Keratinocyte (primary cell): Measurements from ENCODE around the gene SEC31A. TPM values are rescaled to one million over a fixed set of nuclear protein-coding genes. Genes with fewer than 3 reads are reported as not detected.

Experiments used
- DNase-seq: peaks from one replicate; pipeline ENCODE4 v3.0.0-alpha.2; 2011; ENCODE audit warnings: low read depth, missing footprints, low spot score
- FAIRE-seq: peaks from 2 replicates; lab custom pipeline; 2011; peaks lifted over from hg19 to GRCh38; lab: Jason Lieb, UNC
- H2AFZ ChIP-seq: 2 replicates; pipeline ENCODE4 v1.6.0; 2012; ENCODE audit warnings: low read length, control low read depth, inconsistent platforms; ENCODE audit not compliant: control insufficient read depth
- H3K27ac ChIP-seq: 2 replicates; pipeline ENCODE4 v1.5.1; 2011; ENCODE audit warnings: low read length; ENCODE audit not compliant: control insufficient read depth, insufficient read depth
- H3K27me3 ChIP-seq: 3 replicates; pipeline ENCODE4 v1.6.0; 2011; ENCODE audit warnings: low read length; ENCODE audit not compliant: control insufficient read depth, insufficient read depth; ENCODE audit errors: extremely low read depth
- H3K36me3 ChIP-seq, 2 experiments: 2 replicates in 1 of 2; 3 replicates in 1 of 2; pipeline ENCODE4 v1.5.1; 2011; ENCODE audit warnings: low read length in 2 of 2, mild to moderate bottlenecking in 1 of 2; ENCODE audit not compliant: control insufficient read depth in 2 of 2, insufficient read depth in 2 of 2; ENCODE audit errors: extremely low read depth in 1 of 2
- H3K4me1 ChIP-seq: 3 replicates; pipeline ENCODE4 v1.5.1; 2011; ENCODE audit warnings: low read length; ENCODE audit not compliant: control insufficient read depth, insufficient read depth; ENCODE audit errors: extremely low read depth
- H3K4me2 ChIP-seq: 3 replicates; pipeline ENCODE4 v1.6.0; 2011; ENCODE audit warnings: low read depth, low read length; ENCODE audit not compliant: control insufficient read depth, insufficient read depth; ENCODE audit errors: extremely low read depth
- H3K4me3 ChIP-seq, 3 experiments: fragments of 200-600 bp in 1 of 3; sonication (generic) in 1 of 3; 2 replicates in 2 of 3; 3 replicates in 1 of 3; pipeline ENCODE4 v1.5.1; 2011 to 2016; ENCODE audit warnings: low read length in 3 of 3, mild to moderate bottlenecking in 3 of 3, control low read depth in 2 of 3, inconsistent platforms in 1 of 3, low read depth in 1 of 3, mixed read lengths in 1 of 3, mixed run types in 1 of 3, moderate library complexity in 1 of 3; ENCODE audit not compliant: control insufficient read depth in 2 of 3, insufficient read depth in 2 of 3; ENCODE audit errors: extremely low read depth in 1 of 3
- H3K79me2 ChIP-seq: 2 replicates; pipeline ENCODE4 v1.6.0; 2012; ENCODE audit warnings: low read length; ENCODE audit not compliant: control insufficient read depth, insufficient read depth
- H3K9ac ChIP-seq: 3 replicates; pipeline ENCODE4 v1.6.0; 2011; ENCODE audit warnings: low read length; ENCODE audit not compliant: control insufficient read depth, insufficient read depth; ENCODE audit errors: extremely low read depth
- H3K9me1 ChIP-seq: 3 replicates; pipeline ENCODE4 v1.6.0; 2011; ENCODE audit warnings: low read length; ENCODE audit not compliant: control insufficient read depth, insufficient read depth; ENCODE audit errors: extremely low read depth
- H3K9me3 ChIP-seq: 2 replicates; pipeline ENCODE4 v1.5.1; 2012; ENCODE audit warnings: low read depth, low read length; ENCODE audit not compliant: control insufficient read depth
- H4K20me1 ChIP-seq: 3 replicates; pipeline ENCODE4 v1.6.0; 2011; ENCODE audit warnings: low read length; ENCODE audit not compliant: control insufficient read depth, insufficient read depth; ENCODE audit errors: extremely low read depth
- EZH2 ChIP-seq: IDR thresholded peaks from one replicate; pipeline ENCODE4 v1.6.1; 2012; ENCODE audit warnings: inconsistent platforms, mild to moderate bottlenecking, low read length, moderate library complexity
- dilution Hi-C: fragments of 300-500 bp; cut with MboI; formaldehyde crosslinking; loops from one replicate; pipeline ENCODE4 v1.7.0; 2020; ENCODE audit warnings: low sequenced_read_pairs; ENCODE audit not compliant: extremely low pct_ligation_motif_present
- polyA plus RNA-seq, 5 experiments: library from polyadenylated mRNA; depleted of rRNA in 3 of 5; stranded (reverse) in 3 of 5; stranded (forward) in 1 of 5; unstranded in 1 of 5; fragments of >200 nt; gene quantifications; 1 replicate in 1 of 5; 2 replicates in 3 of 5; 3 replicates in 1 of 5; pipeline versions ENCODE4 v1.2.1 to v1.2.3, GENCODE V29; 2011 to 2012; ENCODE audit warnings: missing spikeins in 2 of 5, low read depth in 1 of 5, low replicate concordance in 1 of 5
- TF ChIP-seq, protein P1 (sequence below), 3 experiments: IDR thresholded peaks in 1 of 3; conservative IDR thresholded peaks in 1 of 3; optimal IDR thresholded peaks in 1 of 3; 2 replicates in 2 of 3; 3 replicates in 1 of 3; pipeline versions ENCODE3 to v1.5.1; 2011; ENCODE audit warnings: low read length in 3 of 3, mild to moderate bottlenecking in 3 of 3, moderate library complexity in 2 of 3, control low read depth in 1 of 3, inconsistent platforms in 1 of 3; ENCODE audit not compliant: insufficient read depth in 2 of 3; ENCODE audit errors: extremely low read depth in 1 of 3

SEC31A gene
- polyA plus RNA-seq, 1 donor (not counting 4 experiments of a cell fraction or from before 2014, with no cell fraction given): 192 TPM

GRCh38 chr4:82786828-82787227 is 104.1 kb downstream of the SEC31A start:
- Histone ChIP-seq H3K9ac (no peak overlapping the region), H3K4me2 (no peak overlapping the region), H3K9me1 (no peaks in the 10 kb centered on the region), H3K36me3 (peaks cover 2 to 4% of the 10 kb centered on the region in 2 experiments), H3K9me3 (peaks cover 14% of the 10 kb centered on the region), H3K4me1 (peaks cover 47% of the 10 kb centered on the region), H3K4me3 (no peak overlapping the region), H3K79me2 (peaks cover 61% of the 10 kb centered on the region), H4K20me1 (no peaks in the 10 kb centered on the region), H3K27ac (peak overlapping the region; percentile 27), H3K27me3 (no peaks in the 10 kb centered on the region), H2AFZ (no peak overlapping the region)
- DNase-seq: no peak
- FAIRE-seq: no peak
- dilution Hi-C loops: no loop called here
- TF ChIP-seq, protein P1, sequence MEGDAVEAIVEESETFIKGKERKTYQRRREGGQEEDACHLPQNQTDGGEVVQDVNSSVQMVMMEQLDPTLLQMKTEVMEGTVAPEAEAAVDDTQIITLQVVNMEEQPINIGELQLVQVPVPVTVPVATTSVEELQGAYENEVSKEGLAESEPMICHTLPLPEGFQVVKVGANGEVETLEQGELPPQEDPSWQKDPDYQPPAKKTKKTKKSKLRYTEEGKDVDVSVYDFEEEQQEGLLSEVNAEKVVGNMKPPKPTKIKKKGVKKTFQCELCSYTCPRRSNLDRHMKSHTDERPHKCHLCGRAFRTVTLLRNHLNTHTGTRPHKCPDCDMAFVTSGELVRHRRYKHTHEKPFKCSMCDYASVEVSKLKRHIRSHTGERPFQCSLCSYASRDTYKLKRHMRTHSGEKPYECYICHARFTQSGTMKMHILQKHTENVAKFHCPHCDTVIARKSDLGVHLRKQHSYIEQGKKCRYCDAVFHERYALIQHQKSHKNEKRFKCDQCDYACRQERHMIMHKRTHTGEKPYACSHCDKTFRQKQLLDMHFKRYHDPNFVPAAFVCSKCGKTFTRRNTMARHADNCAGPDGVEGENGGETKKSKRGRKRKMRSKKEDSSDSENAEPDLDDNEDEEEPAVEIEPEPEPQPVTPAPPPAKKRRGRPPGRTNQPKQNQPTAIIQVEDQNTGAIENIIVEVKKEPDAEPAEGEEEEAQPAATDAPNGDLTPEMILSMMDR (optimal IDR thresholded peaks at IDR 0.05 in 1 of 3, IDR thresholded peaks at IDR 0.05 in 1 of 3, conservative IDR thresholded peaks at IDR 0.05 in 1 of 3; ENCODE audit: extremely low read depth in 1 of 3, insufficient read depth in 2 of 3, low read length in 3 of 3): no peak
- TF ChIP-seq EZH2: no peak

- Histone ChIP-seq H3K27me3 (no peaks in the 10 kb centered on the region), H3K27ac (peak overlapping the region; percentile 55), H4K20me1 (no peaks in the 10 kb centered on the region), H3K79me2 (peaks cover 59% of the 10 kb centered on the region), H3K4me1 (peaks cover 47% of the 10 kb centered on the region), H3K4me3 (peak overlapping the region in 1 of 3 experiments; percentile 6), H3K9ac (peak overlapping the region; percentile 40), H3K36me3 (peaks cover 2 to 4% of the 10 kb centered on the region in 2 experiments), H3K9me3 (peaks cover 14% of the 10 kb centered on the region), H3K9me1 (no peaks in the 10 kb centered on the region), H2AFZ (no peak overlapping the region), H3K4me2 (peak overlapping the region; percentile 41)
- dilution Hi-C loops: no loop called here
- TF ChIP-seq EZH2: no peak
- TF ChIP-seq, protein P1 (optimal IDR thresholded peaks at IDR 0.05 in 1 of 3, IDR thresholded peaks at IDR 0.05 in 1 of 3, conservative IDR thresholded peaks at IDR 0.05 in 1 of 3; ENCODE audit: extremely low read depth in 1 of 3, insufficient read depth in 2 of 3, low read length in 3 of 3): no peak
- DNase-seq (peak; percentile 59), FAIRE-seq (peak; percentile 89)
Observed at GRCh38 chr4:82785611-82786400, 105.1 kb downstream of the SEC31A start.
